Upper lobe of right lung (tissue), 1 donor: ENCODE results near the gene MANEA. TPM values are rescaled to one million over a fixed set of nuclear protein-coding genes. Genes with fewer than 3 reads are reported as not detected.
A peak's percentile ranks its signal among the peaks of the same experiment; 100 is the strongest.
"Not testable (repeated sequence)": the region's sequence is repeated elsewhere in the genome, so short reads cannot be mapped to it uniquely, and the experiment has no call there.

Source experiments
- ATAC-seq: fragments of 200-7000 bp; cut with Tn5 transposase; one replicate; pipeline ENCODE4 v1.9.1; 2020; ENCODE audit warnings: mild to moderate bottlenecking, moderate library complexity
- DNase-seq: peaks from one replicate; pipeline ENCODE4 v3.0.0-alpha.2; 2020
- H3K27ac ChIP-seq: fragments of 200-600 bp; one replicate; pipeline ENCODE4 v1.8.0; 2022
- H3K27me3 ChIP-seq: fragments of 200-600 bp; one replicate; pipeline ENCODE4 v1.8.0; 2022; ENCODE audit warnings: mild to moderate bottlenecking
- H3K36me3 ChIP-seq: fragments of 200-600 bp; one replicate; pipeline ENCODE4 v1.8.0; 2022
- H3K4me1 ChIP-seq: fragments of 200-600 bp; one replicate; pipeline ENCODE4 v1.8.0; 2022
- H3K4me3 ChIP-seq: fragments of 200-600 bp; one replicate; pipeline ENCODE4 v1.8.0; 2022; ENCODE audit warnings: mild to moderate bottlenecking
- H3K9me3 ChIP-seq: fragments of 200-600 bp; one replicate; pipeline ENCODE4 v1.8.0; 2022
- CTCF ChIP-seq: fragments of 200-600 bp; IDR thresholded peaks from one replicate; pipeline ENCODE4 v1.8.0; 2022; ENCODE audit warnings: antibody characterized with exemption
- intact Hi-C: fragments of 100-400 bp; cut with DNase I; formaldehyde crosslinking; loops from one replicate; pipeline ENCODE4 v1.11.0; 2022
- total RNA-seq: library from RNA; stranded (reverse); fragmentation: NEBNext Ultra II Directional; extraction: Animal tissue kit (Norgen Biotek cat#: 25700); gene quantifications from one replicate; pipeline ENCODE4 v1.2.1, GENCODE V29; 2021
- donor health status: DM: no; HTN: yes; CAD: no; lungs with severe emphysema.

The MANEA gene
- total RNA-seq, 1 donor from 2014 or later, result 10.6 TPM

- no peaks in the 10 kb centered on the region for H3K36me3 ChIP-seq
- ATAC-seq, result no peak
- no peaks in the 10 kb centered on the region for H3K9me3 ChIP-seq
- no peak overlapping the region for H3K4me3 ChIP-seq
- no peaks in the 10 kb centered on the region for H3K4me1 ChIP-seq
- intact Hi-C loops, result no loop called here
- DNase-seq, result no peak
- no peak overlapping the region for H3K27ac ChIP-seq
- no peak for TF ChIP-seq CTCF
- H3K27me3 ChIP-seq, result no peaks in the 10 kb centered on the region
Observed at GRCh38 chr6:95551678-95552324, 25.5 kb upstream of the MANEA start.

GRCh38 chr6:95553880-95554279 lies 23.5 kb upstream of the MANEA start:
- intact Hi-C loops, result no loop called here
- Histone ChIP-seq H3K4me1 (no peaks in the 10 kb centered on the region), H3K27me3 (no peaks in the 10 kb centered on the region), H3K36me3 (no peaks in the 10 kb centered on the region), H3K4me3 (no peak overlapping the region), H3K27ac (no peak overlapping the region), H3K9me3 (no peaks in the 10 kb centered on the region)
- no peak for TF ChIP-seq CTCF
- no peak for ATAC-seq
- no peak for DNase-seq

DNA sequence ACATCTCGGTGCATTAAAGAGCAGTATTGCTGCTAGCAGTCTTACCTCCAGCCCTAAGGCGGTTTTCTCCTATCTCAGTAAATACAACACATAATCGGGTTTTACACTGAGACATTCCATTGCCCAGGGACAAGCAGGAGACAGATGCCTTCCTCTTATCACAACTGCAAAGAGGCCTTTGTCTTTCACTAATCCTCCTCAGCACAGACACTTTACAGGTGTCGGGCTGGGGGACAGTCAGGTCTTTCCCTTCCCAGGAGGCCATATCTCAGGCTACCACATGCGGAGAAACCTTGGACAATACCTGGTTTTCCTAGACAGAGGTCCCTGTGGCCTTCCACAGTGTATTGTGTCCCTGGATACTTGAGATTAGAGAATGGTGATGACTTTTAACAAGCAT lies 16.4 kb upstream of the MANEA start:
- H3K9me3 ChIP-seq, H3K27ac ChIP-seq, H3K36me3 ChIP-seq, ATAC-seq, H3K4me1 ChIP-seq, H3K27me3 ChIP-seq, DNase-seq, intact Hi-C loops, H3K4me3 ChIP-seq: not testable (repeated sequence)

GRCh38 chr6:95569560-95569959 lies 7.8 kb upstream of the MANEA start:
- H3K4me1 ChIP-seq, result no peaks in the 10 kb centered on the region

DNA sequence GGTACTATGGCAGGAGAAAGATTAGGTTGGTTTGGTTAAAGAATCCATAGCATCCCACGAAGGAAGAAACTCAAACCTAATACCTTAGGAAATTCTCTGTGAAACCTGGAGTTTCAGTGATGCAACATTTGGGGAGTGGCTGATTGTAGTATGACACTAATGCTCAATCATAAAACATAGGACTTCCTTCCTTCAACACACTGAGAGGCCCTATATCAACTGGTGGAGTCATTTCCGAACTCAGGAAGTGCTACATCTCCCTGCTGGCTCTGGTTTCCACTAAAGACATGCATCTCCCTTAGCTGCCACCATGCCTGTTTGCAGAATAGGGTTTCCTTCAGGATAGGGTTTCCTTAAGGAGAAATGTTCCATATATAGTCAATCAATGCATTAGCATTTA lies 5.2 kb upstream of the MANEA start:
- no peaks in the 10 kb centered on the region for H3K36me3 ChIP-seq
- no peak overlapping the region for H3K27ac ChIP-seq
- ATAC-seq (peak; percentile 41), DNase-seq (no peak)
- H3K4me3 ChIP-seq, result no peak overlapping the region
- no peak for TF ChIP-seq CTCF
- H3K4me1 ChIP-seq, result peaks cover 12% of the 10 kb centered on the region
- intact Hi-C loops, result no loop called here
- H3K9me3 ChIP-seq, result no peaks in the 10 kb centered on the region
- no peaks in the 10 kb centered on the region for H3K27me3 ChIP-seq

More at GRCh38 chr6:95569560-95569959, 7.8 kb upstream of the MANEA start:
- Histone ChIP-seq H3K36me3 (no peaks in the 10 kb centered on the region), H3K27me3 (no peaks in the 10 kb centered on the region), H3K9me3 (no peaks in the 10 kb centered on the region), H3K27ac (no peak overlapping the region), H3K4me3 (no peak overlapping the region)
- intact Hi-C loops, result no loop called here
- no peak for TF ChIP-seq CTCF
- no peak for ATAC-seq
- no peak for DNase-seq

- Histone ChIP-seq H3K4me1 (peaks cover 20% of the 10 kb centered on the region), H3K36me3 (no peaks in the 10 kb centered on the region), H3K9me3 (no peaks in the 10 kb centered on the region), H3K27ac (no peak overlapping the region), H3K4me3 (no peak overlapping the region), H3K27me3 (no peaks in the 10 kb centered on the region)
- intact Hi-C loops, result no loop called here
- TF ChIP-seq CTCF, result no peak
- no peak for DNase-seq
- ATAC-seq, result no peak
Observed at GRCh38 chr6:95574811-95575210, 2.5 kb upstream of the MANEA start.
